ENCODE data around the gene SCP2.

DNA sequence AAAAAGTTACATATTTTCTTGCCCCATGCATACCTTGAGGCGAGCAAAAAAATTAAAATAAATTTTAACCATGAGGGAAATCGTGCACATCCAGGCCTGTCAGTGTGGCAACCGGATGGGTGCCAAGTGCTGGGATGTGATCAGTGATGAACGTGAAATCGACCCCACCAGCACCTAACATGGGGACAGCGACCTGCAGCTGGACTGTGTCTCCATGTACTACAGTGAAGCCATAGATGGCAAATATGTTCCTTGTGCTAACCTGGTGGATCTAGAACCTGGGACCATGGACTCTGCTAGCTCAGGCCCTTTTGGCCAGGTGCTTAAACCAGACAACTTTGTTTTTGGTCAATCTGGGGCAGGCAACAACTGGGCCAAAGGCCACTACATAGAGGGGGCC lies 67.6 kb downstream of the SCP2 start:
- no peak for TF ChIP-seq SIN3A (IDR thresholded peaks at IDR 0.05; ENCODE audit: borderline replicate concordance, insufficient read depth, low read length)
- TF ChIP-seq FOXP2 (optimal IDR thresholded peaks at IDR 0.05; ENCODE audit: borderline replicate concordance, extremely low read depth, extremely low read length, insufficient read depth) = no peak
- 0 out of 4 replicates have a peak, but pooled peaks of 1 of the 2 experiments have one; percentile 27 for TF ChIP-seq REST (IDR thresholded peaks at IDR 0.05; ENCODE audit: insufficient read depth in 1 of 2, low read depth in 2 of 2, low read length in 2 of 2)
- TF ChIP-seq POLR2AphosphoS5 (IDR thresholded peaks at IDR 0.05; ENCODE audit: low read depth, low read length) = no peak
- no peak for TF ChIP-seq TAF1 (IDR thresholded peaks at IDR 0.05; ENCODE audit: borderline replicate concordance, insufficient read depth, low read length)
